Measurements from ENCODE around the gene RPL32. TPM values are rescaled to one million over a fixed set of nuclear protein-coding genes. Genes with fewer than 3 reads are reported as not detected.

The RPL32 gene
- total RNA-seq, 1 experiment from 2014 or later, result 1,130 TPM

- no peak for DNase-seq (ENCODE audit: low read depth)
- in situ Hi-C loops (cut with HindIII; ENCODE audit: low pct_unique_long_range_greater_than_20kb, low sequenced_read_pairs), result no loop called here
These were observed 3.0 kb downstream of the RPL32 start for GRCh38 chr3:12838179-12838965.

- DNase-seq (ENCODE audit: low read depth), result no peak
- in situ Hi-C loops (cut with HindIII; ENCODE audit: low pct_unique_long_range_greater_than_20kb, low sequenced_read_pairs), result no loop called here
These were observed 3.9 kb downstream of the RPL32 start for GRCh38 chr3:12837295-12837986.

- in situ Hi-C loops (cut with HindIII; ENCODE audit: low pct_unique_long_range_greater_than_20kb, low sequenced_read_pairs), result no loop called here
- no peak for DNase-seq (ENCODE audit: low read depth)
These were observed 6.2 kb downstream of the RPL32 start for GRCh38 chr3:12835052-12835665.

- no peak for DNase-seq (ENCODE audit: low read depth)
- in situ Hi-C loops (cut with HindIII; ENCODE audit: low pct_unique_long_range_greater_than_20kb, low sequenced_read_pairs), result no loop called here
These were observed 7.9 kb downstream of the RPL32 start for GRCh38 chr3:12833222-12834161.

- DNase-seq (ENCODE audit: low read depth), result no peak
- in situ Hi-C loops (cut with HindIII; ENCODE audit: low pct_unique_long_range_greater_than_20kb, low sequenced_read_pairs), result no loop called here
These were observed 8.8 kb downstream of the RPL32 start for GRCh38 chr3:12832350-12833221.

- DNase-seq (ENCODE audit: low read depth), result no peak
These were observed 10.0 kb downstream of the RPL32 start for GRCh38 chr3:12831301-12831866.

GRCh38 chr3:12830785-12831156 is 10.6 kb downstream of the RPL32 start:
- in situ Hi-C loops (cut with HindIII; ENCODE audit: low pct_unique_long_range_greater_than_20kb, low sequenced_read_pairs), result no loop called here
- DNase-seq (ENCODE audit: low read depth), result no peak

More at GRCh38 chr3:12831301-12831866, 10.0 kb downstream of the RPL32 start:
- in situ Hi-C loops (cut with HindIII; ENCODE audit: low pct_unique_long_range_greater_than_20kb, low sequenced_read_pairs), result no loop called here

GRCh38 chr3:12829886-12830784 is 11.2 kb downstream of the RPL32 start:
- in situ Hi-C loops (cut with HindIII; ENCODE audit: low pct_unique_long_range_greater_than_20kb, low sequenced_read_pairs), result no loop called here
- no peak for DNase-seq (ENCODE audit: low read depth)

- DNase-seq (ENCODE audit: low read depth), result no peak
- in situ Hi-C loops (cut with HindIII; ENCODE audit: low pct_unique_long_range_greater_than_20kb, low sequenced_read_pairs), result no loop called here
These were observed 12.0 kb downstream of the RPL32 start for GRCh38 chr3:12829404-12829803.

- no peak for DNase-seq (ENCODE audit: low read depth)
- in situ Hi-C loops (cut with HindIII; ENCODE audit: low pct_unique_long_range_greater_than_20kb, low sequenced_read_pairs), result no loop called here
These were observed 12.6 kb downstream of the RPL32 start for GRCh38 chr3:12828751-12829150.

GRCh38 chr3:12825156-12825555 is 16.2 kb downstream of the RPL32 start:
- in situ Hi-C loops (cut with HindIII; ENCODE audit: low pct_unique_long_range_greater_than_20kb, low sequenced_read_pairs), result no loop called here
- no peak for DNase-seq (ENCODE audit: low read depth)

GRCh38 chr3:12824299-12824698 is 17.1 kb downstream of the RPL32 start:
- in situ Hi-C loops (cut with HindIII; ENCODE audit: low pct_unique_long_range_greater_than_20kb, low sequenced_read_pairs), result no loop called here

GRCh38 chr3:12822725-12823373 is 18.5 kb downstream of the RPL32 start:
- in situ Hi-C loops (cut with HindIII; ENCODE audit: low pct_unique_long_range_greater_than_20kb, low sequenced_read_pairs), result no loop called here
- peak; percentile 24 for DNase-seq (ENCODE audit: low read depth)

More at GRCh38 chr3:12824299-12824698, 17.1 kb downstream of the RPL32 start:
- DNase-seq (ENCODE audit: low read depth), result no peak

GRCh38 chr3:12818773-12819172 is 22.6 kb downstream of the RPL32 start:
- in situ Hi-C loops (cut with HindIII; ENCODE audit: low pct_unique_long_range_greater_than_20kb, low sequenced_read_pairs), result no loop called here
- DNase-seq (ENCODE audit: low read depth), result no peak

- in situ Hi-C loops (cut with HindIII; ENCODE audit: low pct_unique_long_range_greater_than_20kb, low sequenced_read_pairs), result no loop called here
- DNase-seq (ENCODE audit: low read depth), result no peak
These were observed 23.1 kb downstream of the RPL32 start for GRCh38 chr3:12818273-12818672.

- DNase-seq (ENCODE audit: low read depth), result no peak
- in situ Hi-C loops (cut with HindIII; ENCODE audit: low pct_unique_long_range_greater_than_20kb, low sequenced_read_pairs), result no loop called here
These were observed 24.0 kb downstream of the RPL32 start for GRCh38 chr3:12817343-12817710.
